GM12878 (cell line): Measurements from ENCODE around the gene FAM219A. TPM values are rescaled to one million over a fixed set of nuclear protein-coding genes. Genes with fewer than 3 reads are reported as not detected.
"Not testable (repeated sequence)": the region's sequence is repeated elsewhere in the genome, so short reads cannot be mapped to it uniquely, and the experiment has no call there.

Source experiments
- ATAC-seq: fragments of 200-7000 bp; cut with Tn5 transposase; 3 replicates; pipeline ENCODE4 v1.9.1; 2020; ENCODE audit warnings: mild to moderate bottlenecking, moderate library complexity
- BruUV-seq: library from RNA; stranded (reverse); fragments of 400-500 nt; replicated peaks from 2 replicates; lab custom pipeline; 2021; lab: Mats Ljungman, UMichigan
- CTCF ChIA-PET: fragments of 300-600 bp; sonication (Branson Sonifier 250); formaldehyde crosslinking; extraction: SDS; loops from one replicate; lab custom pipeline; 2021; ENCODE audit warnings: inconsistent platforms; lab: Yijun Ruan, JAX
- POLR2A ChIA-PET: fragments of 350-600 bp; formaldehyde crosslinking; extraction: SDS; loops from one replicate; lab custom pipeline; 2021; ENCODE audit warnings: inconsistent platforms; lab: Charles Lee
- RAD21 ChIA-PET: fragments of 300-600 bp; sonication (Branson Sonifier 250); formaldehyde crosslinking; loops from one replicate; lab custom pipeline; 2023; ENCODE audit warnings: antibody characterized with exemption; ENCODE audit not compliant: unreplicated experiment; lab: Charles Lee
- SMC1A ChIA-PET: fragments of 300-600 bp; sonication (Branson Sonifier 250); formaldehyde crosslinking; loops from one replicate; lab custom pipeline; 2023; ENCODE audit not compliant: unreplicated experiment, uncharacterized antibody; lab: Charles Lee
- DNase-seq: peaks from one replicate; pipeline ENCODE4 v3.0.0-alpha.2; 2011; ENCODE audit warnings: low read depth, low spot score
- FAIRE-seq: peaks from 3 replicates; lab custom pipeline; 2011; peaks lifted over from hg19 to GRCh38; lab: Jason Lieb, UNC
- H2AFZ ChIP-seq: 2 replicates; pipeline ENCODE4 v1.6.0; 2011; ENCODE audit warnings: low read depth, low read length, control low read depth; ENCODE audit not compliant: control insufficient read depth
- H3K27ac ChIP-seq: 2 replicates; pipeline ENCODE4 v1.5.1; 2011; ENCODE audit warnings: control low read depth; ENCODE audit not compliant: control insufficient read depth, insufficient read depth
- H3K27me3 ChIP-seq, 2 experiments: replicated peaks in 1 of 2; 2 replicates each; pipeline versions ENCODE4 v1.6.0 to v1.6.1; 2011; ENCODE audit warnings: low read length in 1 of 2; ENCODE audit not compliant: control insufficient read depth in 2 of 2, insufficient read depth in 2 of 2
- H3K36me3 ChIP-seq, 2 experiments: 2 replicates each; pipeline ENCODE4 v1.5.1; 2011; ENCODE audit warnings: low read length in 1 of 2; ENCODE audit not compliant: control insufficient read depth in 2 of 2, insufficient read depth in 2 of 2
- H3K4me1 ChIP-seq: 2 replicates; pipeline ENCODE4 v1.6.1; 2011; ENCODE audit warnings: mild to moderate bottlenecking, low read length, moderate library complexity, mixed read lengths; ENCODE audit not compliant: control insufficient read depth, insufficient read depth
- H3K4me2 ChIP-seq: 2 replicates; pipeline ENCODE4 v1.6.0; 2011; ENCODE audit warnings: control low read depth; ENCODE audit not compliant: control insufficient read depth, insufficient read depth
- H3K4me3 ChIP-seq: fragments of 200-600 bp; sonication (generic); 2 replicates; pipeline ENCODE4 v1.5.1; 2016
- H3K79me2 ChIP-seq: 2 replicates; pipeline ENCODE4 v1.6.0; 2011; ENCODE audit warnings: low read length; ENCODE audit not compliant: control insufficient read depth, insufficient read depth
- H3K9ac ChIP-seq: 2 replicates; pipeline ENCODE4 v1.8.0; 2011; ENCODE audit warnings: low read length, control low read depth, mixed read lengths; ENCODE audit not compliant: control insufficient read depth, insufficient read depth
- H3K9me3 ChIP-seq: replicated peaks from 3 replicates; pipeline ENCODE4 v1.5.1; 2011; ENCODE audit warnings: mild to moderate bottlenecking, low read length; ENCODE audit not compliant: control insufficient read depth, insufficient read depth
- H4K20me1 ChIP-seq: 2 replicates; pipeline ENCODE4 v1.6.0; 2011; ENCODE audit not compliant: control insufficient read depth, insufficient read depth
- BACH1 ChIP-seq: fragments of 450-650 bp; IDR thresholded peaks from 2 replicates; pipeline ENCODE4 v1.6.1; 2017; ENCODE audit warnings: mild to moderate bottlenecking, borderline replicate concordance
- BHLHE40 ChIP-seq, 2 experiments: fragments of 450-650 bp in 1 of 2; IDR thresholded peaks; 2 replicates each; pipeline ENCODE4 v1.6.1; 2011 to 2017; ENCODE audit warnings: low read depth in 2 of 2, borderline replicate concordance in 1 of 2, improper control_type of control experiment in 1 of 2, low read length in 1 of 2, mild to moderate bottlenecking in 1 of 2
- CBFB ChIP-seq: IDR thresholded peaks from 2 replicates; pipeline ENCODE4 v1.6.1; 2016; ENCODE audit warnings: antibody characterized with exemption, low read depth
- CBX5 ChIP-seq: sonication (generic); IDR thresholded peaks from 2 replicates; pipeline ENCODE4 v1.6.1; 2016; ENCODE audit warnings: low read depth, moderate library complexity, mild to moderate bottlenecking, inconsistent platforms
- EGR1 ChIP-seq, 2 experiments: IDR thresholded peaks; 1 replicate in 1 of 2; 2 replicates in 1 of 2; pipeline ENCODE4 v1.6.1; 2011 to 2012; ENCODE audit warnings: low read depth in 2 of 2, low read length in 2 of 2, borderline replicate concordance in 1 of 2, mild to moderate bottlenecking in 1 of 2, moderate library complexity in 1 of 2
- FOXM1 ChIP-seq: IDR thresholded peaks from 2 replicates; pipeline ENCODE4 v1.6.1; 2012; ENCODE audit warnings: low read depth, mild to moderate bottlenecking, inconsistent platforms, low read length, moderate library complexity
- JUNB ChIP-seq: IDR thresholded peaks from 2 replicates; pipeline ENCODE4 v1.6.1; 2016; ENCODE audit warnings: antibody characterized with exemption, mild to moderate bottlenecking
- KDM1A ChIP-seq: fragments of 200-600 bp; sonication (generic); IDR thresholded peaks from 2 replicates; pipeline ENCODE4 v1.6.1; 2016; ENCODE audit warnings: borderline replicate concordance
- NBN ChIP-seq: fragments of 450-650 bp; IDR thresholded peaks from 2 replicates; pipeline ENCODE4 v1.6.1; 2016
- NFIC ChIP-seq: IDR thresholded peaks from 2 replicates; pipeline ENCODE4 v1.6.1; 2012; ENCODE audit warnings: low read depth, mild to moderate bottlenecking, inconsistent platforms, low read length, moderate library complexity
- RB1 ChIP-seq: fragments of 450-650 bp; formaldehyde crosslinking; IDR thresholded peaks from 2 replicates; pipeline ENCODE4 v1.6.1; 2017; ENCODE audit warnings: mild to moderate bottlenecking, borderline replicate concordance
- RUNX3 ChIP-seq: IDR thresholded peaks from 2 replicates; pipeline ENCODE4 v1.6.1; 2012; ENCODE audit warnings: low read length, inconsistent platforms
- ZNF274 ChIP-seq: IDR thresholded peaks from one replicate; pipeline ENCODE4 v1.8.0; 2011; ENCODE audit not compliant: insufficient read length, insufficient read depth
- WGBS: methylation state at CpG from one replicate; pipeline ENCODE4 v1.1.6; 2016; ENCODE audit warnings: low lambda C conversion rate; ENCODE audit not compliant: insufficient replicate concordance, insufficient coverage; ENCODE audit errors: missing lambda C conversion rate; 5-methylcytosine and 5-hydroxymethylcytosine counted together
- in situ Hi-C: fragments of 300-500 bp; cut with MboI; formaldehyde crosslinking; loops from 9 replicates; pipeline ENCODE4 v1.14.3; 2018; ENCODE audit warnings: mixed read lengths
- intact Hi-C: fragments of 100-400 bp; cut with micrococcal nuclease; formaldehyde crosslinking; loops from one replicate; pipeline ENCODE4 v1.14.2; 2022; ENCODE audit not compliant: unreplicated experiment
- polyA plus RNA-seq, 11 experiments: library from polyadenylated mRNA; depleted of rRNA in 4 of 11; unstranded in 6 of 11; stranded (reverse) in 5 of 11; fragments of >200 nt; fragmentation: Nextera tagmentation in 4 of 11; fragmentation: Illumina TruSeq in 1 of 11; extraction: Ambion mirVana in 4 of 11; extraction: Trizol in 1 of 11; gene quantifications; 1 replicate in 1 of 11; 2 replicates in 10 of 11; pipeline versions ENCODE4 v1.2.1 to v1.2.3, GENCODE V29; 2011 to 2016; ENCODE audit warnings: inconsistent platforms in 2 of 11, missing spikeins in 2 of 11, low read depth in 1 of 11
- total RNA-seq, 4 experiments: library from RNA; depleted of rRNA in 3 of 4; stranded (reverse); fragments of >200 nt in 3 of 4; fragmentation: Illumina TruSeq in 1 of 4; extraction: Trizol in 1 of 4; gene quantifications; 2 replicates each; pipeline versions ENCODE4 v1.2.1 to v1.2.3, GENCODE V29; 2013 to 2021
- TF ChIP-seq, protein P1 (sequence below): IDR thresholded peaks from 2 replicates; pipeline ENCODE4 v1.6.1; 2012; ENCODE audit warnings: low read depth, low read length, improper control_type of control experiment
- TF ChIP-seq, protein P2 (sequence below): IDR thresholded peaks from 2 replicates; pipeline ENCODE4 v1.6.1; 2011; ENCODE audit warnings: low read depth, low read length, improper control_type of control experiment, borderline replicate concordance
- TF ChIP-seq, protein P3 (sequence below): fragments of 450-650 bp; IDR thresholded peaks from 2 replicates; pipeline ENCODE4 v1.6.1; 2017; ENCODE audit warnings: low read depth, mild to moderate bottlenecking, moderate library complexity

Gene FAM219A
- total and polyA plus RNA-seq, 10 of the 15 experiments (the other 5 are each of a cell fraction or from before 2014, with no cell fraction given) = 0.11 to 2.0 (median 0.71) TPM

GRCh38 chr9:34352122-34352652 lies 106.2 kb downstream of the FAM219A start:
- SMC1A ChIA-PET = interaction anchor here (0.6 kb wide), 1 partner anchor 181 kb away, joined by 3 read pairs; no protein-coding TSS in a partner anchor
- DNase-seq, H3K36me3 ChIP-seq, H3K9ac ChIP-seq, H3K27ac ChIP-seq, ATAC-seq, H3K79me2 ChIP-seq, H3K4me3 ChIP-seq, H2AFZ ChIP-seq, H3K4me1 ChIP-seq, FAIRE-seq, CTCF ChIA-PET, H3K9me3 ChIP-seq, BruUV-seq, RAD21 ChIA-PET, POLR2A ChIA-PET, H3K27me3 ChIP-seq, H3K4me2 ChIP-seq, H4K20me1 ChIP-seq, in situ Hi-C loops: not testable (repeated sequence)
- intact Hi-C loops = loop anchor here (10.0 kb wide), 1 partner anchor 63 kb away; no protein-coding TSS in a partner anchor
- WGBS = 74% methylated on average over 7 of the region's 7 CpGs

DNA sequence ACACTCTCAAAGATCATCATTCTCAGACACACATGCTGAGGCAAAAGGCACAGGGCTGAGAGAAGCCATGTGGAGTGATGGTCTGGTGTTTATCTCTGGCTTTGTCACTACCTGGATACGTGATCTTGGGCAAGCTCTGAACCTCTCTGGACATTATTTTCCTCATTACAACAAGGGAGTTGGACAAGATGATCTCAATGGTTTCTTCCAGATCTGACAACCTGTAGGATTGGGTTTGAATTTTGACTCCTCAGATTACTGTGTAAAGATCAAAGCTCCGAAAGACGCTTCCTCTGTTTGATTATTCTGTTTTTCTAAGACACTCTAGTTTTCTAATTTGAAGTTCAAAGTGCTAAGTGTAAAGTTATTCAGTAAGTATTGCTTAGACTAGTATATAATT lies 109.0 kb downstream of the FAM219A start:
- Histone ChIP-seq H3K27ac (no peak overlapping the region), H3K4me2 (no peak overlapping the region), H3K9ac (no peak overlapping the region), H3K4me3 (no peak overlapping the region), H4K20me1 (no peaks in the 10 kb centered on the region), H3K27me3 (no peaks in the 10 kb centered on the region), H3K79me2 (no peaks in the 10 kb centered on the region), H3K36me3 (no peaks in the 10 kb centered on the region), H3K4me1 (no peaks in the 10 kb centered on the region), H3K9me3 (no peaks in the 10 kb centered on the region), H2AFZ (no peak overlapping the region)
- ChIA-PET CTCF (no interaction called here), POLR2A (interaction anchor here (0.6 kb wide), 1 partner anchor 9 kb away, joined by 3 read pairs; no protein-coding TSS in a partner anchor), RAD21 (interaction anchor here (0.5 kb wide), 1 partner anchor 63 kb away, joined by 3 read pairs; no protein-coding TSS in a partner anchor), SMC1A (interaction anchor here (0.6 to 1.3 kb wide), 2 partner anchors 15 to 28 kb away, joined by 3 read pairs; partner anchors contain the start of gene MYORG)
- WGBS = 90% methylated on average over 3 of the region's 3 CpGs
- intact Hi-C loops = no loop called here
- FAIRE-seq (no peak), DNase-seq (no peak), ATAC-seq (no peak)
- BruUV-seq = no TSS peak
- in situ Hi-C loops = no loop called here
- TF ChIP-seq, protein P1, sequence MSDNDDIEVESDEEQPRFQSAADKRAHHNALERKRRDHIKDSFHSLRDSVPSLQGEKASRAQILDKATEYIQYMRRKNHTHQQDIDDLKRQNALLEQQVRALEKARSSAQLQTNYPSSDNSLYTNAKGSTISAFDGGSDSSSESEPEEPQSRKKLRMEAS = no peak
- TF ChIP-seq CBFB (no peak), KDM1A (no peak), FOXM1 (no peak), BACH1 (no peak), RB1 (no peak), RUNX3 (no peak), EGR1 (IDR thresholded peaks at IDR 0.05; ENCODE audit: borderline replicate concordance in 1 of 2, low read depth in 2 of 2, low read length in 2 of 2) (no peak), BHLHE40 (IDR thresholded peaks at IDR 0.05; ENCODE audit: borderline replicate concordance in 1 of 2, low read depth in 2 of 2, low read length in 1 of 2) (no peak), CBX5 (no peak), NFIC (no peak), JUNB (no peak), ZNF274 (no peak), NBN (no peak)
- TF ChIP-seq, protein P2, sequence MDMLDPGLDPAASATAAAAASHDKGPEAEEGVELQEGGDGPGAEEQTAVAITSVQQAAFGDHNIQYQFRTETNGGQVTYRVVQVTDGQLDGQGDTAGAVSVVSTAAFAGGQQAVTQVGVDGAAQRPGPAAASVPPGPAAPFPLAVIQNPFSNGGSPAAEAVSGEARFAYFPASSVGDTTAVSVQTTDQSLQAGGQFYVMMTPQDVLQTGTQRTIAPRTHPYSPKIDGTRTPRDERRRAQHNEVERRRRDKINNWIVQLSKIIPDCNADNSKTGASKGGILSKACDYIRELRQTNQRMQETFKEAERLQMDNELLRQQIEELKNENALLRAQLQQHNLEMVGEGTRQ = no peak
- TF ChIP-seq, protein P3, sequence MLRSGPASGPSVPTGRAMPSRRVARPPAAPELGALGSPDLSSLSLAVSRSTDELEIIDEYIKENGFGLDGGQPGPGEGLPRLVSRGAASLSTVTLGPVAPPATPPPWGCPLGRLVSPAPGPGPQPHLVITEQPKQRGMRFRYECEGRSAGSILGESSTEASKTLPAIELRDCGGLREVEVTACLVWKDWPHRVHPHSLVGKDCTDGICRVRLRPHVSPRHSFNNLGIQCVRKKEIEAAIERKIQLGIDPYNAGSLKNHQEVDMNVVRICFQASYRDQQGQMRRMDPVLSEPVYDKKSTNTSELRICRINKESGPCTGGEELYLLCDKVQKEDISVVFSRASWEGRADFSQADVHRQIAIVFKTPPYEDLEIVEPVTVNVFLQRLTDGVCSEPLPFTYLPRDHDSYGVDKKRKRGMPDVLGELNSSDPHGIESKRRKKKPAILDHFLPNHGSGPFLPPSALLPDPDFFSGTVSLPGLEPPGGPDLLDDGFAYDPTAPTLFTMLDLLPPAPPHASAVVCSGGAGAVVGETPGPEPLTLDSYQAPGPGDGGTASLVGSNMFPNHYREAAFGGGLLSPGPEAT = no peak
